Esophagus muscularis mucosa (tissue), 4 donors: ENCODE results near the gene TMEM72.

Experiments used
- EP300 ChIP-seq: sonication (generic); formaldehyde crosslinking; IDR thresholded peaks from one replicate; pipeline ENCODE4 v1.6.1; 2017; ENCODE audit warnings: antibody characterized with exemption
- POLR2AphosphoS5 ChIP-seq, 2 donors: sonication (generic); formaldehyde crosslinking; IDR thresholded peaks; one replicate each; pipeline ENCODE4 v1.6.1; 2017; ENCODE audit warnings: antibody characterized with exemption in 2 of 2
- TF ChIP-seq, protein P1 (sequence below), 3 experiments: fragments of 200-600 bp in 2 of 3; fragments of 450-650 bp in 1 of 3; sonication (generic) in 2 of 3; IDR thresholded peaks; one replicate each; pipeline ENCODE4 v1.5.1; 2017 to 2019; ENCODE audit warnings: antibody characterized with exemption in 3 of 3, mild to moderate bottlenecking in 2 of 3, moderate library complexity in 1 of 3

DNA sequence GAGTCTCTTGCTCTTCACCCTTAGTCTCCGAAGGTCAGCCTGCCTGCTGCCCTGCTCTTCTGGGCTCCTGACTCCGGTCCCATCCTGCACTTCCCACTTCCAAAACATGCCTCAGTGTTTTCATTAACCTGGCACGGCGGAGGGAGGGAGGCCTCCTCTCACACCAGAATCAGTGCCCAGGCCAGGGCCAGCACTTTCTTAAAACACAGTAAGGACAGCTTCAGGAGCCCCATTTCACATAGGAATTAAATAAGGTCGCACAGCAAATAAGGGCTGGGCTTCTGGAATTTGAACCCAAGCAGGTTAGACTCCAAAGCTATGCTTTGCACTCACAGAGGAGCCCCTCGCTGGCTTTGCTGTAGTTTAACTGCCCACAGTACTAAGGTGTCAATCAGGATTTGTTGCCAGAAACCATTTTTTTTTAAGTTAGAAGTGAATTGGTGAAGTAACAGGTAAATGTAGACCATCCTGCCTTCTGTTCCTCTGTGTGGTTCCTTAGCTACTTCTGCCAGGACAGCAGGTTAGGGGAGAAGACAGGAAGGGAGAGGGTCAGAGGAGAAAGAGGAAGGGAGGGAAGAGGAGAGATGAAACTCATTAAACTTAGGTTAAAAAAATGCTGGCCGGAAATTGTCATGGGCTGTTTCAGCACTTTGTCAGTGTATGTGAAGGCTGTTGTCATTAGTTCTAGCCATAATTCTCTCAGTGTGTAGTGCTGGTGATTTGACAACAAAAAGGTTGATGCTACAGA lies 49.5 kb downstream of the TMEM72 start:
- TF ChIP-seq EP300 (no peak), POLR2AphosphoS5 (IDR thresholded peaks at IDR 0.05) (no peak)
- TF ChIP-seq, protein P1, sequence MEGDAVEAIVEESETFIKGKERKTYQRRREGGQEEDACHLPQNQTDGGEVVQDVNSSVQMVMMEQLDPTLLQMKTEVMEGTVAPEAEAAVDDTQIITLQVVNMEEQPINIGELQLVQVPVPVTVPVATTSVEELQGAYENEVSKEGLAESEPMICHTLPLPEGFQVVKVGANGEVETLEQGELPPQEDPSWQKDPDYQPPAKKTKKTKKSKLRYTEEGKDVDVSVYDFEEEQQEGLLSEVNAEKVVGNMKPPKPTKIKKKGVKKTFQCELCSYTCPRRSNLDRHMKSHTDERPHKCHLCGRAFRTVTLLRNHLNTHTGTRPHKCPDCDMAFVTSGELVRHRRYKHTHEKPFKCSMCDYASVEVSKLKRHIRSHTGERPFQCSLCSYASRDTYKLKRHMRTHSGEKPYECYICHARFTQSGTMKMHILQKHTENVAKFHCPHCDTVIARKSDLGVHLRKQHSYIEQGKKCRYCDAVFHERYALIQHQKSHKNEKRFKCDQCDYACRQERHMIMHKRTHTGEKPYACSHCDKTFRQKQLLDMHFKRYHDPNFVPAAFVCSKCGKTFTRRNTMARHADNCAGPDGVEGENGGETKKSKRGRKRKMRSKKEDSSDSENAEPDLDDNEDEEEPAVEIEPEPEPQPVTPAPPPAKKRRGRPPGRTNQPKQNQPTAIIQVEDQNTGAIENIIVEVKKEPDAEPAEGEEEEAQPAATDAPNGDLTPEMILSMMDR (IDR thresholded peaks at IDR 0.05), result no peak
